Peyer's patch (tissue), 4 donors: ENCODE measurements around the gene CLCN1.

Experiments used
- POLR2A ChIP-seq, 2 donors: fragments of 450-650 bp; IDR thresholded peaks; one replicate each; pipeline ENCODE4 v1.5.1; 2017; ENCODE audit warnings: antibody characterized with exemption in 2 of 2, mild to moderate bottlenecking in 2 of 2, moderate library complexity in 2 of 2
- TF ChIP-seq, protein P1 (sequence below), 6 experiments: fragments of 450-650 bp in 4 of 6; fragments of 200-600 bp in 2 of 6; sonication (generic) in 1 of 6; IDR thresholded peaks; one replicate each; pipeline ENCODE4 v1.5.1; 2017 to 2019; ENCODE audit warnings: antibody characterized with exemption in 6 of 6, mild to moderate bottlenecking in 3 of 6, moderate library complexity in 1 of 6

- no peak for TF ChIP-seq POLR2A (IDR thresholded peaks at IDR 0.05)
- TF ChIP-seq, protein P1, sequence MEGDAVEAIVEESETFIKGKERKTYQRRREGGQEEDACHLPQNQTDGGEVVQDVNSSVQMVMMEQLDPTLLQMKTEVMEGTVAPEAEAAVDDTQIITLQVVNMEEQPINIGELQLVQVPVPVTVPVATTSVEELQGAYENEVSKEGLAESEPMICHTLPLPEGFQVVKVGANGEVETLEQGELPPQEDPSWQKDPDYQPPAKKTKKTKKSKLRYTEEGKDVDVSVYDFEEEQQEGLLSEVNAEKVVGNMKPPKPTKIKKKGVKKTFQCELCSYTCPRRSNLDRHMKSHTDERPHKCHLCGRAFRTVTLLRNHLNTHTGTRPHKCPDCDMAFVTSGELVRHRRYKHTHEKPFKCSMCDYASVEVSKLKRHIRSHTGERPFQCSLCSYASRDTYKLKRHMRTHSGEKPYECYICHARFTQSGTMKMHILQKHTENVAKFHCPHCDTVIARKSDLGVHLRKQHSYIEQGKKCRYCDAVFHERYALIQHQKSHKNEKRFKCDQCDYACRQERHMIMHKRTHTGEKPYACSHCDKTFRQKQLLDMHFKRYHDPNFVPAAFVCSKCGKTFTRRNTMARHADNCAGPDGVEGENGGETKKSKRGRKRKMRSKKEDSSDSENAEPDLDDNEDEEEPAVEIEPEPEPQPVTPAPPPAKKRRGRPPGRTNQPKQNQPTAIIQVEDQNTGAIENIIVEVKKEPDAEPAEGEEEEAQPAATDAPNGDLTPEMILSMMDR (IDR thresholded peaks at IDR 0.05), result no peak
These were observed 83.2 kb downstream of the CLCN1 start for GRCh38 chr7:143399151-143399550.
